GM10248 (cell line): Measurements from ENCODE around the gene NFIB.

Experiments
- CTCF ChIA-PET: fragments of 300-600 bp; sonication (Branson Sonifier 250); formaldehyde crosslinking; extraction: SDS; loops from one replicate; lab custom pipeline; 2021; ENCODE audit warnings: antibody characterized with exemption; lab: Yijun Ruan, JAX
- POLR2A ChIA-PET: fragments of 350-650 bp; sonication (Branson Sonifier 250); formaldehyde crosslinking; extraction: SDS; loops from one replicate; lab custom pipeline; 2020; ENCODE audit warnings: antibody characterized with exemption; lab: Yijun Ruan, JAX
- DNase-seq: peaks from one replicate; pipeline ENCODE4 v3.0.0; 2012; ENCODE audit errors: extremely low spot score
- TF ChIP-seq, protein P1 (sequence below): IDR thresholded peaks from 2 replicates; pipeline ENCODE4 v1.5.1; 2012; ENCODE audit warnings: mild to moderate bottlenecking, low read depth; ENCODE audit errors: extremely low read depth, missing control alignments, control extremely low read depth

Gene NFIB

DNA sequence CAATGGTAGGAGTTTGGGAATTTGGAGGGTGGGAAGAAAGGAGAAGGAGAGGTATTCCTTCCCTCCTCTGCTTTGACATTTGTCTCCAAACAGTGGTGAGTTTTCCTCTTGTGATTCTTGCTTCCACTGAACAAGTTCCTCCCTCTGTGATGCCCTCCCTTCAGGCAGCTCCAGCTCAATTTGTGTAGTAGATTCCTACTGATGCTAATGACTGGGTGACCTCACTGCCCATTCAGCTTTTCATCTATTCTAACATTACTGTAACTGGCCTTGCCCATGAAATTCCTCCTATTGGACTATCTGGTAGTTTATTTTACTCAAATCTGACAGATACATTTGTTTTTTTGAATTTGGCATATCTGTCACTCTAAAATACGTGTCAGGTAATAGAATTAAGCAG lies 121.4 kb downstream of the NFIB start:
- POLR2A ChIA-PET: no interaction called here
- no peak for DNase-seq
- TF ChIP-seq, protein P1, sequence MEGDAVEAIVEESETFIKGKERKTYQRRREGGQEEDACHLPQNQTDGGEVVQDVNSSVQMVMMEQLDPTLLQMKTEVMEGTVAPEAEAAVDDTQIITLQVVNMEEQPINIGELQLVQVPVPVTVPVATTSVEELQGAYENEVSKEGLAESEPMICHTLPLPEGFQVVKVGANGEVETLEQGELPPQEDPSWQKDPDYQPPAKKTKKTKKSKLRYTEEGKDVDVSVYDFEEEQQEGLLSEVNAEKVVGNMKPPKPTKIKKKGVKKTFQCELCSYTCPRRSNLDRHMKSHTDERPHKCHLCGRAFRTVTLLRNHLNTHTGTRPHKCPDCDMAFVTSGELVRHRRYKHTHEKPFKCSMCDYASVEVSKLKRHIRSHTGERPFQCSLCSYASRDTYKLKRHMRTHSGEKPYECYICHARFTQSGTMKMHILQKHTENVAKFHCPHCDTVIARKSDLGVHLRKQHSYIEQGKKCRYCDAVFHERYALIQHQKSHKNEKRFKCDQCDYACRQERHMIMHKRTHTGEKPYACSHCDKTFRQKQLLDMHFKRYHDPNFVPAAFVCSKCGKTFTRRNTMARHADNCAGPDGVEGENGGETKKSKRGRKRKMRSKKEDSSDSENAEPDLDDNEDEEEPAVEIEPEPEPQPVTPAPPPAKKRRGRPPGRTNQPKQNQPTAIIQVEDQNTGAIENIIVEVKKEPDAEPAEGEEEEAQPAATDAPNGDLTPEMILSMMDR: no peak
- CTCF ChIA-PET: no interaction called here

DNA sequence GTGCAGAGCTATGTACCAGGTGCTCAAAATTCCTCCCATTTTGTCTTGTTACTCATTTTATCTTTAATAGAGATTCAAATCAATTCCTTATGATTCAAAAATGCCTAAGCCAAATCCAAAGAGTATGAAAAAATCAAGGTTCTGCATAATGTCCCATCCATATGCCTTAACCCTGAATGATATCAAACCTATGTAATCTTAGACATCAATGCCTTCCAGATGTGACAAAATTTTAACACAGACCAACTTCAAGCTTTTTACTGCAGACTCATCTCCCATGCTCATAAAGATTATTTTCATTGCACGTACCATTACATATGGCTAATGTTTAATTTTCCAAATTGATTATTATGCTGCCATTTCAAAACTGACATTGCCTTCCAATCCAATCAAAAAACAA lies 122.4 kb downstream of the NFIB start:
- TF ChIP-seq, protein P1: no peak
- CTCF ChIA-PET: interaction anchor here (1.4 kb wide), 1 partner anchor 9 kb away, joined by 3 read pairs; no protein-coding TSS in a partner anchor
- POLR2A ChIA-PET: no interaction called here
- DNase-seq: no peak

DNA sequence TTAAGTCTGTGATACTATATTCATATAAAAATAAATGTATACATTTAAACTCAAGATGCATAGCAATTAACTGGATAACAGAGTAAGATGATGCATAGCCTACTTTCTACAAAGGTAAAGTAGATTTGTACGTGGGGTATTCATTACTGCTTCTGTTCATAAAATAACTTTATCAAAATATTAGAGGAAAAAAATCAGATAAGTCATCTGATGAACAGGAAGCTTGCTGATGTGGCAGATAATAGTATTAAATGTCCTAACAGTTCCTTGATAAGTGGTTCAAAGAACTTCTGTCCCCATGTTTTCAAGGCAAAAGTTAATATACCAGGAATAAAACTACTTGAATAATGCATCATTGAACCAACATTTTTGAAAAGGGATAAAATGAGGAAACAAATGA lies 123.7 kb downstream of the NFIB start:
- no peak for DNase-seq
- POLR2A ChIA-PET: no interaction called here
- TF ChIP-seq, protein P1: no peak
- CTCF ChIA-PET: interaction anchor here (0.7 to 1.4 kb wide), 3 partner anchors 9 to 33 kb away, joined by 3 read pairs; no protein-coding TSS in a partner anchor

DNA sequence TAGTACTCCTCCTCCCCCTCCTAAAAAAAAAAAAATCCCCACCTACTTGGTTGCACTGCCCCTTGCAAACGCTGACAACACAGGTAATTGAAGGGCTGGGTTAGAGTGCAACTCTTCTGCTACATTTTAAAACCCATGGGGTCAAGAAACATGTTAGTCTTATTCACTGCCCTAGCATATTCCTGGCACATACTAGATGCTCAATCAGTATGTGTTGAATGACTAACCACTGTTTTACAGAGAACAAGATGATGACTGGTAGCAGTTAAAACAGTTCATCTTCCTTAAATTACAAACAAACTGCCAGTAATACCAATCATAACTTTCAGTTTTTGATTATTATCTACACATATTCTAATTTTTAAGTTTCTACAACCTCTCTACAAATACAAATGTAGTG lies 124.4 kb downstream of the NFIB start:
- ChIA-PET POLR2A (no interaction called here), CTCF (no interaction called here)
- TF ChIP-seq, protein P1: no peak
- DNase-seq: no peak

DNA sequence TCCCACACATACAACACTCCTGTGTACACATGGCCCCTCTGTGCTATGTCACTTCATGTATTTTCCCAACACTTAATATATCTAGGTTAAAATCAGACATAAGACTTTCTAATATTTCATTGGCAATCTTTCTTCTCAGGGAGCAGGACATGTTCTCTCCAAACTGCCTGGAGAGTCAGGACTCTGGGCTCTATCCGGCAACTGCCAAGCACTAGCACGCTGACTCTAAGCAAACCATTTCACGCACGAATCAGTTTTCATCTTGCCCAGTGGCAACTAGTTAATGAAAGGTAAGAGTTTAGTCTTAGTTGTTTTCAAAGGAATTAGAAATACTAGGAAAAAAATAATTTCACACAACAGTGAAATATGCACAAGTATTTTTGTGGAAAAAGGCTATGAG lies 124.8 kb downstream of the NFIB start:
- no peak for DNase-seq
- POLR2A ChIA-PET: no interaction called here
- TF ChIP-seq, protein P1: no peak
- CTCF ChIA-PET: no interaction called here

DNA sequence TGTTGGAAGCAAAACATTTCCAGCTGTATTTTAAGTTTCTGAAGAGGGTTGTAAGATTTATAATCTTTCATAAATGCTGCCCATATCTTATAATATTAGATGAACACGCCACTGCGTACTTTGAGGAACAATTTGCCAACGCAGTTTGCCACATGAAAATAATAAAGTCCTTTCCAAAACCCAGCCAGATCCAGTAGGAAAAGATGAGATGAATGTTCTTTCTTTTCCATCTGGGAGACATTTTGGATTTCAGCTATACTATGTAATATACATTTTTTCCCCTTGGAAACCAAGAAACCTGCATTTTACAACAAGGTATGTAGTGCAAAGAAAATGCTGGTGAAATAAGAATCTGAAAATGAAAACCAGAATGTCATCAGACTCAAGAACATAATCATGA lies 125.4 kb downstream of the NFIB start:
- no peak for DNase-seq
- TF ChIP-seq, protein P1: no peak
- ChIA-PET POLR2A (no interaction called here), CTCF (interaction anchor here (1.5 kb wide), 1 partner anchor 11 kb away, joined by 3 read pairs; no protein-coding TSS in a partner anchor)
